Smooth muscle cell (in vitro differentiated cells): ENCODE measurements around the gene KRTAP4-8. TPM values are rescaled to one million over a fixed set of nuclear protein-coding genes. Genes with fewer than 3 reads are reported as not detected.
"Not testable (repeated sequence)": the region's sequence is repeated elsewhere in the genome, so short reads cannot be mapped to it uniquely, and the experiment has no call there.

ENCODE experiments used
- DNase-seq: peaks from one replicate; lab custom pipeline; 2025; ENCODE audit not compliant: unreplicated experiment; lab: John Stamatoyannopoulos, UW
- H2AFZ ChIP-seq: fragments of 200-600 bp; sonication (generic); 2 replicates; pipeline ENCODE4 v1.6.0; 2016; ENCODE audit warnings: antibody characterized with exemption, low read depth, mild to moderate bottlenecking
- H3F3A ChIP-seq: fragments of 200-600 bp; sonication (generic); 2 replicates; pipeline ENCODE4 v1.6.0; 2017; ENCODE audit warnings: antibody characterized with exemption, low read depth
- H3K27ac ChIP-seq: fragments of 200-600 bp; sonication (generic); 2 replicates; pipeline ENCODE4 v1.5.1; 2016; ENCODE audit warnings: low read depth, mild to moderate bottlenecking
- H3K27me3 ChIP-seq: fragments of 200-600 bp; sonication (generic); 2 replicates; pipeline ENCODE4 v1.6.1; 2016; ENCODE audit warnings: low read depth, mild to moderate bottlenecking
- H3K36me3 ChIP-seq: fragments of 200-600 bp; sonication (generic); 2 replicates; pipeline ENCODE4 v1.5.1; 2016; ENCODE audit warnings: low read depth
- H3K4me1 ChIP-seq: fragments of 200-600 bp; sonication (generic); 2 replicates; pipeline ENCODE4 v1.5.1; 2016; ENCODE audit warnings: low read depth
- H3K4me2 ChIP-seq: fragments of 200-600 bp; sonication (generic); 2 replicates; pipeline ENCODE4 v1.6.0; 2016; ENCODE audit warnings: mild to moderate bottlenecking
- H3K4me3 ChIP-seq: fragments of 200-600 bp; sonication (generic); 2 replicates; pipeline ENCODE4 v1.5.1; 2016; ENCODE audit warnings: mild to moderate bottlenecking
- H3K79me2 ChIP-seq: fragments of 200-600 bp; sonication (generic); 2 replicates; pipeline ENCODE4 v1.6.0; 2016; ENCODE audit warnings: low read depth, mild to moderate bottlenecking
- H3K9ac ChIP-seq: fragments of 200-600 bp; sonication (generic); 2 replicates; pipeline ENCODE4 v1.6.0; 2016; ENCODE audit warnings: low read depth
- H3K9me3 ChIP-seq: fragments of 200-600 bp; sonication (generic); replicated peaks from 2 replicates; pipeline ENCODE4 v1.5.1; 2016; ENCODE audit warnings: low read depth
- H4K20me1 ChIP-seq: fragments of 200-600 bp; sonication (generic); 2 replicates; pipeline ENCODE4 v1.6.0; 2016; ENCODE audit warnings: low read depth
- WGBS: methylation state at CpG from one replicate; pipeline ENCODE4 v1.1.7; 2016; ENCODE audit warnings: low lambda C conversion rate; 5-methylcytosine and 5-hydroxymethylcytosine counted together
- polyA plus RNA-seq: library from polyadenylated mRNA; unstranded; fragments of >200 nt; fragmentation: Nextera tagmentation; extraction: Ambion mirVana; gene quantifications from 2 replicates; pipeline ENCODE4 v1.2.1, GENCODE V29; 2016
- total RNA-seq: library from RNA; depleted of rRNA; stranded (reverse); fragments of >200 nt; gene quantifications from 2 replicates; pipeline ENCODE4 v1.2.3, GENCODE V29; 2014
- TF ChIP-seq, protein P1 (sequence below): fragments of 200-600 bp; sonication (generic); IDR thresholded peaks from 2 replicates; pipeline ENCODE4 v1.5.1; 2017; ENCODE audit warnings: borderline replicate concordance, mild to moderate bottlenecking, antibody characterized with exemption; ENCODE audit not compliant: insufficient read depth, poor library complexity, severe bottlenecking

KRTAP4-8 gene
- total and polyA plus RNA-seq, 2 experiments from 2014 or later = not detected

DNA sequence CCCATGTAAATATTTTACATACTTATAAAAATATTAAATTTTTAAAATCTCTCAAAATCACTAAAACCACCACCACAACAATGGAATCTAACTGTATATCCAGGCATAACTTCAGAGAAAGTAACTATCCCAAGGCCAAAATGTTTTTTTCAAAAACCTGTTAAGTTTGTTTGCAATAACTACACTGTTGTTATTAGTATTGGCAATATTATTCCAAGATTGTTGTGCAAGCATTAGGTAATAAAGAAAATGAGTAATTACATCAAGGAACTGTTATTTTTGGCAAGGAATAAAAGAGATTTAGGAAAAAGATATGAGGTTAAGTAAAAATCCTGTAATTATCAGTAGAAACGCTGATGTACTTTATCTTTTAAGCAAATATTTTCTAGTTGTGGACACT lies 29.4 kb upstream of the KRTAP4-8 start:
- Histone ChIP-seq H3K36me3 (no peaks in the 10 kb centered on the region), H3K9ac (no peak overlapping the region), H3K9me3 (no peaks in the 10 kb centered on the region), H4K20me1 (no peaks in the 10 kb centered on the region), H3K27ac (no peak overlapping the region), H3K4me2 (no peak overlapping the region), H3K79me2 (no peaks in the 10 kb centered on the region), H3K4me1 (no peaks in the 10 kb centered on the region), H2AFZ (no peak overlapping the region), H3K4me3 (no peak overlapping the region), H3F3A (no peaks in the 10 kb centered on the region), H3K27me3 (no peaks in the 10 kb centered on the region)
- WGBS = 97% methylated on average over 1 of the region's 1 CpG
- TF ChIP-seq, protein P1, sequence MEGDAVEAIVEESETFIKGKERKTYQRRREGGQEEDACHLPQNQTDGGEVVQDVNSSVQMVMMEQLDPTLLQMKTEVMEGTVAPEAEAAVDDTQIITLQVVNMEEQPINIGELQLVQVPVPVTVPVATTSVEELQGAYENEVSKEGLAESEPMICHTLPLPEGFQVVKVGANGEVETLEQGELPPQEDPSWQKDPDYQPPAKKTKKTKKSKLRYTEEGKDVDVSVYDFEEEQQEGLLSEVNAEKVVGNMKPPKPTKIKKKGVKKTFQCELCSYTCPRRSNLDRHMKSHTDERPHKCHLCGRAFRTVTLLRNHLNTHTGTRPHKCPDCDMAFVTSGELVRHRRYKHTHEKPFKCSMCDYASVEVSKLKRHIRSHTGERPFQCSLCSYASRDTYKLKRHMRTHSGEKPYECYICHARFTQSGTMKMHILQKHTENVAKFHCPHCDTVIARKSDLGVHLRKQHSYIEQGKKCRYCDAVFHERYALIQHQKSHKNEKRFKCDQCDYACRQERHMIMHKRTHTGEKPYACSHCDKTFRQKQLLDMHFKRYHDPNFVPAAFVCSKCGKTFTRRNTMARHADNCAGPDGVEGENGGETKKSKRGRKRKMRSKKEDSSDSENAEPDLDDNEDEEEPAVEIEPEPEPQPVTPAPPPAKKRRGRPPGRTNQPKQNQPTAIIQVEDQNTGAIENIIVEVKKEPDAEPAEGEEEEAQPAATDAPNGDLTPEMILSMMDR = no peak
- DNase-seq = no peak

DNA sequence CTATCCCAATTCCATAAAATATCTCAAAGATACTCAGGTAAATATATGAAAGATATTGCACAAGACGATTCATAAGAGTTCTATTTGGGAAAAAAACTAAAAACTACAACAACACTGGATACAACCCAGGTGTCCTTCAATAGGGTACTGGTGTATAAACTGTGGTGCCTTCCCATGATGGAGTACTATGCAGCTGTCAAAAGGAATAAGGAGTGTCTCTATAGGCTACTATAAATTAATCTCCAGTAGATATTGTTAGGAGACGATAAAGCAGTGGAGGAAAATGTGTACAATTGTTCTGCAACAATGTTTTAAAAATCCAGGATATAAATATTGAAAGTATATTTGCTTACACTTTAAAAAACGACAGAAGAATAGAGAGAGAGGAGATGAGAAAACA lies 28.5 kb upstream of the KRTAP4-8 start:
- Histone ChIP-seq H3K4me3 (no peak overlapping the region), H3K79me2 (no peaks in the 10 kb centered on the region), H3K4me2 (no peak overlapping the region), H3K4me1 (no peaks in the 10 kb centered on the region), H3K9ac (no peak overlapping the region), H3K27ac (no peak overlapping the region), H3K36me3 (no peaks in the 10 kb centered on the region), H4K20me1 (no peaks in the 10 kb centered on the region), H2AFZ (no peak overlapping the region), H3K27me3 (no peaks in the 10 kb centered on the region), H3K9me3 (no peaks in the 10 kb centered on the region), H3F3A (no peaks in the 10 kb centered on the region)
- DNase-seq = no peak
- WGBS = 87% methylated on average over 3 of the region's 3 CpGs
- TF ChIP-seq, protein P1 = no peak

DNA sequence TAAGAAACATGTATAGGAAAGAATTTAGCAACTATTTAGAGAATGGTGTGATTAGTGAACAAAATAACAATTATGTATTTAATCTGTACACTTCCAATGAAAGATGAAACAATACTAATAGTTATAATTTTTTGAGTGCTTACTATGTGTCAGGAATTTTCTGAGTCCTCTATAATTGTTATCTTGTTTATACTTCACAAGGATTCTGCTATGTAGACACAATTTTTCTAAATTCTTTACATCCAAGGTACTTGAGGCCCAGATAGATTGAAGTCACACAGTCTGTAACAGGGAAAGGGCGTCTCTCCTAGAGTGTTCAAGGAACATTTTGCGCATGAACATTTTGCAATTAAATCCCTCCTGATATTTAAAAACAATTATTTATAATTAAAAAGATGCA lies 27.1 kb upstream of the KRTAP4-8 start:
- H3K27me3 ChIP-seq = no peaks in the 10 kb centered on the region
- no peak for DNase-seq
- no peaks in the 10 kb centered on the region for H3F3A ChIP-seq
- H3K27ac ChIP-seq = no peak overlapping the region
- TF ChIP-seq, protein P1 = no peak
- 94% methylated on average over 2 of the region's 2 CpGs for WGBS
- no peaks in the 10 kb centered on the region for H4K20me1 ChIP-seq
- no peaks in the 10 kb centered on the region for H3K9me3 ChIP-seq
- H3K4me2 ChIP-seq = no peak overlapping the region
- no peaks in the 10 kb centered on the region for H3K36me3 ChIP-seq
- no peak overlapping the region for H3K4me3 ChIP-seq
- no peaks in the 10 kb centered on the region for H3K79me2 ChIP-seq
- H2AFZ ChIP-seq = no peak overlapping the region
- no peak overlapping the region for H3K9ac ChIP-seq
- H3K4me1 ChIP-seq = no peaks in the 10 kb centered on the region

DNA sequence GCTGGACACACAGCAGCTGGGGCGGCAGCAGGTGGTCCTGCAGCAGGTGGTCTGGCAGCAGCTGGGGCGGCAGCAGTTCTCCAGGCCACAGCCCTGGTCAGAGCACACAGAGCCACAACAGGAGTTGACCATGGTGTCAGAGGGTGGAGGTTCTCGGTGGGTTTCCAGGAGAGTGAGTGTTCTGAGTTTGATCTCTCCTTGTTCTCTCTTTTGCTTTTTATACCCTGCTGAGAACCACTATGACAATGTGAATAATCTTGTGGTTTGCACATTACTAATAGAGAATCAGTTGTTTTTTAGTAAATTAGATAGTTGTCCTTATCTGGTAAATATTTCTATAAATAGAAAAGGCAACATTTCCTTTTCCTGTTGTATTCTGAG lies 26.0 kb upstream of the KRTAP4-8 start, which contains the start of gene KRTAP4-12:
Gene KRTAP4-12 (minus strand): TSS at position 192 of the 381 bp plus-strand sequence. CDS start 60 bp downstream, at position 132.
- not testable (repeated sequence) for H3K27ac ChIP-seq, H3K79me2 ChIP-seq, H3K27me3 ChIP-seq, DNase-seq, H3K36me3 ChIP-seq, H3K4me2 ChIP-seq, H2AFZ ChIP-seq, H3K9me3 ChIP-seq, H4K20me1 ChIP-seq, H3F3A ChIP-seq, H3K4me1 ChIP-seq, H3K4me3 ChIP-seq, H3K9ac ChIP-seq
- whole genome bisulfite sequencing = 87% methylated on average over 3 of the region's 3 CpGs

DNA sequence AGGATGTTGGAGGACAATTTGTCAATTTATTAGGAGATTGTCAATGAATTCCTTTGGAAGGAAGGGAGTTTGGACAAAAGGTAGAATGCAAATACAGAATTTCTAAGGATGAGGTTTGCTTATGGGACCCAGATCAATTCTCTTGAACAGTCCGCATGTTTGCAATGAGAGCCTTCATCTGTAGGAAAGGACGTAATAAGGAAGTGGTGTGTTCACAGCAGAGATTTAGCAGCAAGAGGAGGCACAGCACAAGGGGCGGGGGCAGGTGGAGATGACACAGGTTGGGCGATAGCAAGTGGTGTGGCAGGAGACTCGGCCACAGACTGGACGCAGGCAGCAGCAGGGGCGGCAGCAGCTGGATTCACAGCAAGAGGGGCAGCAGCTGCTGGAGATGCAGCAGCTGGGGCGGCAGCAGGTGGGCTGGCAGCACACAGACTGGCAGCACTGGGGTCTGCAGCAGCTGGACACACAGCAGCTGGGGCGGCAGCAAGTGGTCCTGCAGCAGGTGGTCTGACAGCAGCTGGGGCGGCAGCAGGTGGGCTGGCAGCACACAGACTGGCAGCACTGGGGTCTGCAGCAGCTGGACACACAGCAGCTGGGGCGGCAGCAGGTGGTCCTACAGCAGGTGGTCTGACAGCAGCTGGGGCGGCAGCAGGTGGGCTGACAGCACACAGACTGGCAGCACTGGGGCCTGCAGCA lies 25.5 kb upstream of the KRTAP4-8 start:
- H3K4me2 ChIP-seq, H3K9ac ChIP-seq, H3K4me1 ChIP-seq, H3K27me3 ChIP-seq, DNase-seq, H2AFZ ChIP-seq, H3K36me3 ChIP-seq, H3K4me3 ChIP-seq, H3K9me3 ChIP-seq, H3F3A ChIP-seq, H3K27ac ChIP-seq, H4K20me1 ChIP-seq, H3K79me2 ChIP-seq: not testable (repeated sequence)
- WGBS = 95% methylated on average over 12 of the region's 12 CpGs
